NCI-H146 (cell line): ENCODE measurements around the gene PTGDR.

Experiments used
- DNase-seq: peaks from one replicate; lab custom pipeline; 2025; lab: John Stamatoyannopoulos, UW

PTGDR gene

DNA sequence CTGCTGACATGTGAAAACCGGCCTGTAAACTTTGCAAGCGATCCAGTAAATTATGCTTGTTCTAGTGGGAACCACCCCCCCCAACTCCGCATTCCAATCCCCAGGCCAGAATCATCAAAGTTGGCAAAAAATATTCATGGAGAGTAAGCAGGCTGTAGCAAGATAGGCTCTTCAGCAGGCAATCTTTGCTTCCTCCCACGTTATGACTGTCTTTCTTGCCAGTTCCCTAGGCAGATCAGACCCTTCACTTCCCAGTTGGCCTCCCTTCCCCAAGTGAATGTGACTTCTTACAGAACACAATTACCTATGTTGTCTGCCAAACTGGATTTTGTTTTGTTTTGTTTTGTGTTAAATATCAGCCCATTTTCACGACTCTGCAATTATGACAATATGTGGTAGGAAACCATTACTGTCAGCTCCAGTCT lies 45.4 kb downstream of the PTGDR start:
- DNase-seq: no peak

DNA sequence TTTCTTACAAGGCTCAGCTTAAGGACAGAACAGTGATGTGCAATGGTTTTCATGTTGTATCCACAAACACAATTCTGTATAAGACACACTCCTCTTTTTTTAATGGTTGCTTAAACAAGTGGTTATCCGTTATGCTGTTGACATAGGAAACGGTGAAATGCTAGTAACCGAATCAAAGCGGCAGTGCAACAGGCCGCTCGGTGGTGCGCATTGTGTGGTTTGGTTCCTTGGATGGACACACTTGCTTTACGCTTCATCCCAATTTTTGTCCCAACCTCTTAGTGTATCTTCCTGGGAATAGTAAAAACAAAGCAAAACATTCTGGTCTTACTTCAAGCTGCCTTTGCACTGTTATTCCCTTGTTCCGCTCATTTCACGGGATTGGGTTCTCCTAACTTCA lies 46.0 kb downstream of the PTGDR start:
- DNase-seq: no peak

DNA sequence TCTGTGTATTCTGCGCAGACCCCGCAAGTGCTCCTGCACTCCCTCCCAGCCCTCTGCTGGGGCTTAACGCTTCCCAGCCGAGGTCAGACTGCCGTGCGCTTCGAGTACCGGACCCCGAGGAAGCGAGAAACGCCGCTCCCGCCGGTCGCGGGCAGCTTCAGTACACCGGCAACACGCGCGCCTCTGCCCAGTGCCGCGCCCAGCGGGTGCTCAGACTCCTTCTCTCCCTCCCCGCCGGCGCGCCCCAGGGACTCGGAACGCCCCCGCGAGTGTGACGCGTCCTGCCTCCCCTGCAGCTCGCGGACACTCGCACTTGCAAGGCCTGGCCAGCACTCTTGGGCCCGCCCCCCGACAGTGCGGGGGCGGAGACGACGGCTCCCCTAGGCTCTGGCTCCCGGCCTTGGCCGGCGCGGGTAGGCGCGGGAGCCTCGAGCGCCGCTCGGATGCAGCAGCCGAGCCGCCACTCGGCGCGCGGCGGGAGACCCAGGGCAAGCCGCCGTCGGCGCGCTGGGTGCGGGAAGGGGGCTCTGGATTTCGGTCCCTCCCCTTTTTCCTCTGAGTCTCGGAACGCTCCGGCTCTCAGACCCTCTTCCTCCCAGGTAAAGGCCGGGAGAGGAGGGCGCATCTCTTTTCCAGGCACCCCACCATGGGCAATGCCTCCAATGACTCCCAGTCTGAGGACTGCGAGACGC lies 46.6 kb downstream of the PTGDR start, which contains the start of gene PTGER2:
Gene PTGER2, plus strand, starts transcription at position 410 of the 692 bp plus-strand sequence. Its CDS starts 237 bp downstream, at position 647.
- peak; percentile 65 for DNase-seq

DNA sequence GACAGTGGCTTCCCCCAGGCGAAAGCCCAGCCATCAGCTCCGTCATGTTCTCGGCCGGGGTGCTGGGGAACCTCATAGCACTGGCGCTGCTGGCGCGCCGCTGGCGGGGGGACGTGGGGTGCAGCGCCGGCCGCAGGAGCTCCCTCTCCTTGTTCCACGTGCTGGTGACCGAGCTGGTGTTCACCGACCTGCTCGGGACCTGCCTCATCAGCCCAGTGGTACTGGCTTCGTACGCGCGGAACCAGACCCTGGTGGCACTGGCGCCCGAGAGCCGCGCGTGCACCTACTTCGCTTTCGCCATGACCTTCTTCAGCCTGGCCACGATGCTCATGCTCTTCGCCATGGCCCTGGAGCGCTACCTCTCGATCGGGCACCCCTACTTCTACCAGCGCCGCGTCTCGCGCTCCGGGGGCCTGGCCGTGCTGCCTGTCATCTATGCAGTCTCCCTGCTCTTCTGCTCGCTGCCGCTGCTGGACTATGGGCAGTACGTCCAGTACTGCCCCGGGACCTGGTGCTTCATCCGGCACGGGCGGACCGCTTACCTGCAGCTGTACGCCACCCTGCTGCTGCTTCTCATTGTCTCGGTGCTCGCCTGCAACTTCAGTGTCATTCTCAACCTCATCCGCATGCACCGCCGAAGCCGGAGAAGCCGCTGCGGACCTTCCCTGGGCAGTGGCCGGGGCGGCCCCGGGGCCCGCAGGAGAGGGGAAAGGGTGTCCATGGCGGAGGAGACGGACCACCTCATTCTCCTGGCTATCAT lies 47.3 kb downstream of the PTGDR start:
- peak; percentile 28 for DNase-seq

DNA sequence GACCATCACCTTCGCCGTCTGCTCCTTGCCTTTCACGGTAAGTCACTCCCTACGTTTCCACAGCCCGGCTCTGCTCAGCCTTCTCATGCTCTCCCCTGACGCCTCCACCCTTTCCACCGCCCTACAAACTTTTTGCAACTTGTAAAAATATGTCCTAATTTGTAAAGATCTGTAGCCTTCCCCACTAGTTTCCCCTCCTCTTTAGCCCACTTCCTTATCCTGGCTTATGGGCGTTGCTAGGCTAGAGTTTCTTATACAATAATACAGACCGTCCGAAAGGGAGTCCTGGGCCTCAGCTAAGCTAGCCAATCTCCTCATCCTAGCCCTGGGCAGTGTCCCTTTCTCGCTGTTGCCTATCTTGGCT lies 47.8 kb downstream of the PTGDR start:
- DNase-seq: no peak

DNA sequence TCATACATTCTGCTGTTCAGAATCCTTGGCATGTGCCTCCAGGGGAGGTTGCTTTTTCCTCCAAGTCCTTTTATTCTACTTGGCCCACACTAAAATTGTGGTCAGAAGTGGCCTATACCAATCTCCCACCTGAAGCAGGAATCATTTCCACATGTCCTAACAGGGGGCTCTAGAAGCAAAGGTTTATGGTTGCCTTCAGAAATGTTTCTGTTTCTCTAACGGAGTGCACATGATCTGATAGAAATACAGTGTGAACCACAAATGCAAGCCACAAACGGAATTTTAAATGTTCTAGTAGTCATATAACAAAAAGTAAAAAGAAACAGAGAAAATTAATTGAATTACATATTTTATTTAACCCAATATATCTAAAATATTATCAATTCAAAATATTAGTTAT lies 50.6 kb downstream of the PTGDR start:
- no peak for DNase-seq

DNA sequence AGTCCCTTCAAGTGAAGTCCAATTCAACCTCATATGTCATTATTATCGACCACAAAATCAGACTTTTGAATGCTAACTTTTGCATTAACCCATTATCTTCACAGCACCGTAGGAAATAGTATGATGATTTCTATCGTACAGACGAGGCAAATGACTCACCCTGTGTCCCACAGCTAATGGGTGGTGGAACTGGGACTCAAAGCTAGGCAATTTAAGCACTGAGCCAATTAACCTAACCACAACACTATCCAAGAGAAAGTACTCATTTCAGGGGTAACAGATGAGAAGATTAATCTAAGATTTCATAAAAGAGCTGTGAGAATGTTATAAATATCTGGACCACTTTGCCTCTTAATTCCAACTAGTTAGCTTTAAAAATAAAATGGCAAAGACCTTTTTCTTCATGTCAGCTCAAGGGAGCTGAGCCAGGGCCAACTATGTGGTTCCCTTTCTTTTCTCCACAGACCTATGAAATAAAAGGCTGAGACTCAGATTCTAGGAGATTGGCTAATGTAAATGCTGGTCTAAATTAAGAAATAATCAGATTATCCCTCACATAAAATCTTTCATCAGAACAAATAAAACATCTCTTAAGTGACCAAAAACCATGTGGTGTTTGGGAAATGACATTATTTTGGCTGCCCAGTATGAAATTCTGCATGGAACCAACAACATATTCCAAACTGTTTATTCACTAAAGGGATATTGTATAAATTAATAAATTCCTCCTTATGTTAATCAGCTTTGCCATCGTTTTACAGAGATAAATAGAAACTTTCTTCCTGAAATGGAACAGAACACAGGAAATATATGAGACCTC lies 51.5 kb downstream of the PTGDR start:
- DNase-seq: no peak

DNA sequence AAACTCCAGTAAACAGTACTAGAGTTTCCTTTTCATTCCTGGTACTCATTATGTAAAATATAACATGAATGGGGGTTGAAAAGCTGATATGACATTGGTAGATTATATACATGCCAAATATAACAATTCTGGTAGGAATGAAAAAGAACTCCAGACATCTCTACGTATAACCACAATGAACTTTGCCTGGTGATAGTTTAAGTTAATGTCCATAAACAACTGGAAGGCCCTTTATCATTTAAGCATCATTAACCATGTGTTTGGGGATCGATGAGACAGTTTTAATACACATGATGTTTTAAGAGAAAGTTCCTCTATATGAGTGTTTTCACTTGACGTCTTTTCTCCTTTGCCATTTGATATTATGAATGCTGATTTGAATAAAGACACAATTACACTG lies 52.4 kb downstream of the PTGDR start:
- DNase-seq: no peak

DNA sequence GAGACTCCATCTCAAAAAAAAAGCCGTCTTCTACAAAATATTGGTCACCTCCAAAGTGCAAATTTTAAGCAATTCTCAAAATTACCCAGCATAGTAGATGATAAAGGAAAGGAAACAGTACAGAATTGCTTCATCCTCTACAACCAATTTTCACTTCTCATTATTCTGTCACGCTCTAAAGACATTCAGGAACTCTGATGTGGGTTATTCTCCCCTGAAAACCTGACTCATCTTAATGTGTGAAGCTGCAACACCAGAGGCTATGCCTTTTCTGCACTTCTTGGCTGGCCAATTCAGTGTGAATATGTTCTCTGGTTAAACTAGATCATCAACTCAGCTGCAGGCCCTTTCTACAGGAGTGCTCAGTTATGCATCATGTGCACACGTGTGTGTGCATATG lies 57.6 kb downstream of the PTGDR start:
- DNase-seq: no peak

DNA sequence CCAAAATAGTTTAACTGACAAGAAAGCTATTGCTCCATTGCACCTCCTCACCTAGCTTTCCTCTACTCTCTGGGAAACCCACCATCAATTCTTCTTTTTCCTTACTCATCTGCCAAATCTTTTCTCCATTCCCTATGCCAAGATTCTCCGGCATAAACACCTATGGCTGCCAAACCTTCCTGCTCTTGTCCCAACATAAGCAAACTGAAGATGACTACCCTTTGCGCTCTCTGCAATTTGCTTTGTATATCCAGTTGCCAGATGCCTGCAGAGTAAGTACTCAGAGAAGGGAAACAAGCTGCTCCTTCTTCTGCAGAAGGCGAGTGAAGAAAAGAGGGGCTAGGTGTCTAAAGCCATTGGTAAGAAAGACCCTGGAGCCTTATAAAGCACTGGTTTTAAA lies 58.1 kb downstream of the PTGDR start:
- DNase-seq: no peak
